Fibroblast of the aortic adventitia (primary cell): ENCODE data around the gene SMIM10L2A. TPM values are rescaled to one million over a fixed set of nuclear protein-coding genes. Genes with fewer than 3 reads are reported as not detected.

ENCODE experiments used
- DNase-seq: peaks from one replicate; pipeline ENCODE4 v3.0.0-alpha.2; 2010; ENCODE audit warnings: low read depth
- H3K4me3 ChIP-seq: 2 replicates; pipeline ENCODE4 v1.5.1; 2011; ENCODE audit warnings: low read depth, mild to moderate bottlenecking, control low read depth, low read length, moderate library complexity
- total RNA-seq: library from RNA; depleted of rRNA; stranded (reverse); fragments of >200 nt; gene quantifications from 2 replicates; pipeline ENCODE4 v1.2.3, GENCODE V29; 2012; ENCODE audit warnings: low replicate concordance
- TF ChIP-seq, protein P1 (sequence below): IDR thresholded peaks from 2 replicates; pipeline ENCODE4 v1.5.1; 2011; ENCODE audit warnings: mild to moderate bottlenecking, low read length, control low read depth, inconsistent platforms; ENCODE audit not compliant: insufficient read depth

Gene SMIM10L2A
- total RNA-seq, 1 donor, result 0.09 TPM

DNA sequence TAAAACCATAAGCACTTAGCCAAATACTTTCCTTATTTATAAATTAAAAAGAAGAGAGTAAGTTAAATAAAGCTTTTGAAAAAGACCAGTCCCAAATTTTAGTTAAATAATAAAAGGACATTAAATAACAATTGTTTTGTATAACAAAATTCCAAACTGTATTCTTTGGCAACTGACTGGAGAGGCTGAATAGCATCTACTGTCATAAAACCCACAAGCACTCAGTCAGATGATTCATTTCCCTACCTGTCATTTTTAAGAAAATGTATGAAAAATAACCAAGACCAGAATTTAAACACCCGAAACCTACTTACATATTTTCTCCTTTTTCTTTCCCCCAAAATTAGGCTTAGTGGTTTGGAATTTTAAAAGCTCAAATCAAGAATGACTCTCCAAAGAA is 32.5 kb upstream of the SMIM10L2A start:
- H3K4me3 ChIP-seq, result no peak overlapping the region
- TF ChIP-seq, protein P1, sequence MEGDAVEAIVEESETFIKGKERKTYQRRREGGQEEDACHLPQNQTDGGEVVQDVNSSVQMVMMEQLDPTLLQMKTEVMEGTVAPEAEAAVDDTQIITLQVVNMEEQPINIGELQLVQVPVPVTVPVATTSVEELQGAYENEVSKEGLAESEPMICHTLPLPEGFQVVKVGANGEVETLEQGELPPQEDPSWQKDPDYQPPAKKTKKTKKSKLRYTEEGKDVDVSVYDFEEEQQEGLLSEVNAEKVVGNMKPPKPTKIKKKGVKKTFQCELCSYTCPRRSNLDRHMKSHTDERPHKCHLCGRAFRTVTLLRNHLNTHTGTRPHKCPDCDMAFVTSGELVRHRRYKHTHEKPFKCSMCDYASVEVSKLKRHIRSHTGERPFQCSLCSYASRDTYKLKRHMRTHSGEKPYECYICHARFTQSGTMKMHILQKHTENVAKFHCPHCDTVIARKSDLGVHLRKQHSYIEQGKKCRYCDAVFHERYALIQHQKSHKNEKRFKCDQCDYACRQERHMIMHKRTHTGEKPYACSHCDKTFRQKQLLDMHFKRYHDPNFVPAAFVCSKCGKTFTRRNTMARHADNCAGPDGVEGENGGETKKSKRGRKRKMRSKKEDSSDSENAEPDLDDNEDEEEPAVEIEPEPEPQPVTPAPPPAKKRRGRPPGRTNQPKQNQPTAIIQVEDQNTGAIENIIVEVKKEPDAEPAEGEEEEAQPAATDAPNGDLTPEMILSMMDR, result no peak
- no peak for DNase-seq

DNA sequence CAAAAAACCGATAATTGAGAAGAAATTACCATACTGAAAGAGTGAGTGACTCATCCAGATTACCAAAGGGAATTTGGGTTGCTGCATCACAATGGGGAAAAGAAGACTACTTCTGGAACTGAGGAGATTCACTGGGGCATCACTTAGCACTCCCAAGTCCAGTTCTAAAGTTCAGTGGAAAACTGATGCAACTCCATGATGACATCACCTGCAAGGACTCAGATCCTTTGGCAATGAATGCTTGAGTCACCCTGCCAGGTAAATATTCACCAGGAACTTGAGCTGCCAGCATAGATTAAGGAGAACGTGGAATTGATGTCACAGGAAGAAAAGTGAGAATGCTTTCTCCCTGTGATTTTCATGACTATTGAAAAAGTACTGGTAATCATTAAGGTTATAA is 32.0 kb upstream of the SMIM10L2A start:
- peak; percentile 6 for DNase-seq
- no peak overlapping the region for H3K4me3 ChIP-seq
- TF ChIP-seq, protein P1, result no peak

DNA sequence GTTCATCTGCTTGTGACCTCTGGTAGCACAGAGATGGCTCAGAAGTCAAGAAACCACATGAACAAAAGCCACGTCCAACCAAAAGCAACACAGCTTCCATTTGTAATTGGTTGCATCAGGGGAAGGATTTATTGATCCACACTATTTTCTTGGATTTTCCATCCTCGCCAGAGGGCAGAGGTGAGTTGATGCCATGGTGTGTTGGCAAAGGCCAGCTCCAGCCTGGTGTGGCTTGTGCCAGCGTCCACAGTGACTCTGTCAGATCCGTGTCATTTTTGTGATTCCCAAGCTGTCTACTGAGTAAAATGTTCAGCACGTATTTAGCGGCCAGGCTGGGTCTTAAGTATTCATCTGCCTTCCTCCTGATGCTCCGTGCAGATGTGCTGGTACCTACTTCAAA is 30.0 kb upstream of the SMIM10L2A start:
- no peak for DNase-seq
- TF ChIP-seq, protein P1, result no peak
- no peak overlapping the region for H3K4me3 ChIP-seq

DNA sequence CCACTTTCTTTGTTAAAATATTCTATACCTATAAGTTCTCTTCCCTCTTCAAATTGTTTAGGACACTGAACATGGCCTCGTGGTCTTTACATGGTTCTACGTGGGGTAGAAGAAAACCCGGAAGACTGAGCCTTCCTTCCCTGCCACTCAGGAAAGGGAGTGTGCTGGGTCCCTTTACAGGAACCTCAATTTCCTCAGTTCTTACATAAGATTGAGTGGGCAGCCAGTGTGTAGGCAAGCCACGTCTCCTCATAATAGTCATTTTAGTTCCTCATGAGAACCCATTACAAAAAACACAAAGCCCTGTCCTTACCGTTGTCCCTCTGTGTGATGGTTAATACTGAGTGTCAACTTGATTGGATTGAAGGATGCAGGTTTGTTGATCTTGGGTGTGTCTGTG is 28.7 kb upstream of the SMIM10L2A start:
- TF ChIP-seq, protein P1, result no peak
- no peak for DNase-seq
- H3K4me3 ChIP-seq, result no peak overlapping the region

DNA sequence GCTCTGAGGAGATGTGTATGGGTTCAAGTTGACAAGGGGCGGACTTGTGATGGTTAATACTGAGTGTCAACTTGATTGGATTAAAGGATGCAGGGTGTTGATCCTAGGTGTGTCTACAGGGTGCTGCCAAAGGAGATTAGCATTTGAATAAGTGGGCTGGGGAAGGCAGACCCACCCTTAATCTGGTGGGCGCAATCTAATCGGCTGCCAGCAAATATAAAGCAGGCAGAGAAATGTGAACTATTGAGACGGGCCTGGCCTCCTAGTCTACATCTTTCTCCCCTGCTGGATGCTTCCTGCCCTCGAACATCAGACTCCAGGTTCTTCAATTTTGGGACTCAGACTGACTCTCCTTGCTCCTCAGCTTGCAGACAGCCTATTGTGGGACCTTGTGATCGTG is 26.7 kb upstream of the SMIM10L2A start:
- DNase-seq, result no peak
- TF ChIP-seq, protein P1, result no peak
- no peak overlapping the region for H3K4me3 ChIP-seq

DNA sequence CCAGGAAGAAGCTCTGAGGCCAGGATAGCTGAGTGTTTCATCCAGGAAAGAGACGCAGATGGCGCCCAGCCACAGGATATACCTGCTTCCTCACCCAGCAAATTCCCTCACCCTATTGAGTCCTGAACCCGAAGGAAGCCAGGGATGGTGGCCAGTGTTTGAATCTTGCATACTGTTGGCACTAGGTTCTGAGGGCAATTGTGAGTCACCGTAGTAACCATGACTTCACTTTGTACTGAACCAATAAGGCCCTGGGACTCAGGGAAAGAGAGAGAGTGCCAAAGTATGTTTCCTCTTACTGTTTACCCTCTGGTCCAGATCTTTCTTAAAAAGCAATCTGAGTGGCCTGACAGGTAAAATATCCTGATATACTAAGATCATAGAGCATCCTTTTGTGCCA is 25.6 kb upstream of the SMIM10L2A start:
- no peak overlapping the region for H3K4me3 ChIP-seq
- TF ChIP-seq, protein P1, result no peak
- DNase-seq, result peak; percentile 19

DNA sequence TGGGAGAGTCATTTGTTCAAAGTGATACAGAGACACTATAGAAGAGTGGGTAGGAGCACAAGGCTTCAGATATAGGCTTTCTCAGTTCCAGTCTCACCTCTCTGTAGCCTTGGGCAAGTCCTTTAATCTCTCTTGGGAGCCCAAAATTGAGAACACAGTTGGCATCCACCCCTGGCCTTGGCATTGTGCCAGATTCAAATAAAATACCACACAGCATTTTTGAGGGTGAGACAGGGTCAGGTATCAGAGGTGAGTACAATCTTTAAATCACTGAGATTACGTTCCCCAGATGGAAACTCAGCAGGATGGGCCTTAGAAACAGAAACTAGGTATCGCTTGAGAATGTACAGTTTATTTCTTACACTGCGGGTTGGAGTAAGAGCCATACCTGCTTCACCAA is 25.2 kb upstream of the SMIM10L2A start:
- DNase-seq, result no peak
- no peak overlapping the region for H3K4me3 ChIP-seq
- TF ChIP-seq, protein P1, result no peak
